H9 (cell line): ENCODE results near the gene PHLDB1. TPM values are rescaled to one million over a fixed set of nuclear protein-coding genes. Genes with fewer than 3 reads are reported as not detected.
"Not testable (repeated sequence)": the region's sequence is repeated elsewhere in the genome, so short reads cannot be mapped to it uniquely, and the experiment has no call there.

Experiments
- DNase-seq: peaks from one replicate; pipeline ENCODE4 v3.0.0-alpha.2; 2017
- H2AFZ ChIP-seq: one replicate; pipeline ENCODE4 v1.6.1; 2013; ENCODE audit warnings: mild to moderate bottlenecking, low read length, control low read depth, moderate library complexity
- H2AK5ac ChIP-seq: 2 replicates; pipeline ENCODE4 v1.6.1; 2013; ENCODE audit warnings: low read length, control low read depth, mixed read lengths; ENCODE audit not compliant: insufficient read length
- H2BK120ac ChIP-seq: one replicate; pipeline ENCODE4 v1.6.1; 2013; ENCODE audit warnings: low read depth, mild to moderate bottlenecking, low read length, control low read depth, inconsistent platforms; ENCODE audit not compliant: poor library complexity, severe bottlenecking
- H2BK12ac ChIP-seq: 2 replicates; pipeline ENCODE4 v1.6.1; 2013; ENCODE audit warnings: low read length, control low read depth, mixed read lengths, low read depth; ENCODE audit not compliant: insufficient read length
- H2BK15ac ChIP-seq: 2 replicates; pipeline ENCODE4 v1.6.1; 2013; ENCODE audit warnings: low read depth, low read length, control low read depth
- H2BK20ac ChIP-seq: one replicate; pipeline ENCODE4 v1.6.1; 2013; ENCODE audit warnings: low read depth, mild to moderate bottlenecking, low read length, control low read depth, inconsistent platforms; ENCODE audit not compliant: poor library complexity, severe bottlenecking
- H2BK5ac ChIP-seq: 2 replicates; pipeline ENCODE4 v1.6.1; 2013; ENCODE audit warnings: low read length, control low read depth, mixed read lengths; ENCODE audit not compliant: insufficient read length
- H3K14ac ChIP-seq: 2 replicates; pipeline ENCODE4 v1.6.1; 2013; ENCODE audit warnings: low read length, control low read depth; ENCODE audit not compliant: insufficient read depth
- H3K18ac ChIP-seq: 2 replicates; pipeline ENCODE4 v1.6.1; 2013; ENCODE audit warnings: low read depth, mild to moderate bottlenecking, mixed read lengths, low read length, control low read depth; ENCODE audit not compliant: insufficient read length
- H3K23ac ChIP-seq: 2 replicates; pipeline ENCODE4 v1.6.1; 2013; ENCODE audit warnings: low read length, control low read depth, mixed read lengths, low read depth; ENCODE audit not compliant: insufficient read length
- H3K23me2 ChIP-seq: 2 replicates; pipeline ENCODE4 v1.6.1; 2013; ENCODE audit warnings: low read depth, mild to moderate bottlenecking, mixed read lengths, low read length, control low read depth; ENCODE audit not compliant: insufficient read length, poor library complexity, severe bottlenecking
- H3K27ac ChIP-seq: 2 replicates; pipeline ENCODE4 v1.5.1; 2013; ENCODE audit warnings: low read length, control low read depth, mixed read lengths, low read depth; ENCODE audit not compliant: insufficient read length
- H3K27me3 ChIP-seq: 2 replicates; pipeline ENCODE4 v1.6.1; 2013; ENCODE audit warnings: low read length, control low read depth, inconsistent platforms; ENCODE audit not compliant: insufficient read depth
- H3K4ac ChIP-seq: 2 replicates; pipeline ENCODE4 v1.6.1; 2013; ENCODE audit warnings: low read depth, mild to moderate bottlenecking, control low read depth, inconsistent platforms, low read length, moderate library complexity
- H3K4me1 ChIP-seq: 2 replicates; pipeline ENCODE4 v1.6.1; 2013; ENCODE audit warnings: low read length, control low read depth, inconsistent platforms; ENCODE audit not compliant: insufficient read depth
- H3K4me2 ChIP-seq: 2 replicates; pipeline ENCODE4 v1.6.1; 2013; ENCODE audit warnings: low read length, control low read depth, mixed read lengths; ENCODE audit not compliant: insufficient read length, insufficient read depth
- H3K56ac ChIP-seq: 2 replicates; pipeline ENCODE4 v1.6.1; 2013; ENCODE audit warnings: low read depth, mild to moderate bottlenecking, mixed read lengths, low read length, control low read depth; ENCODE audit not compliant: insufficient read length
- H3K79me1 ChIP-seq: 2 replicates; pipeline ENCODE4 v1.6.1; 2013; ENCODE audit warnings: low read depth, mild to moderate bottlenecking, moderate library complexity, low read length, control low read depth, inconsistent platforms; ENCODE audit not compliant: insufficient read depth, poor library complexity, severe bottlenecking
- H3K79me2 ChIP-seq: 2 replicates; pipeline ENCODE4 v1.6.1; 2013; ENCODE audit warnings: low read length, control low read depth, inconsistent platforms; ENCODE audit not compliant: insufficient read depth
- H3K9ac ChIP-seq: 2 replicates; pipeline ENCODE4 v1.6.1; 2013; ENCODE audit warnings: low read length, control low read depth, mixed read lengths; ENCODE audit not compliant: insufficient read length; ENCODE audit errors: extremely low read depth
- H3K9me3 ChIP-seq: one replicate; pipeline ENCODE4 v1.6.1; 2013; ENCODE audit warnings: low read depth, low read length, inconsistent platforms; ENCODE audit not compliant: control insufficient read depth
- H3T11ph ChIP-seq: one replicate; pipeline ENCODE4 v1.6.1; 2013; ENCODE audit warnings: mild to moderate bottlenecking, low read length, control low read depth, inconsistent platforms
- H4K20me1 ChIP-seq: one replicate; pipeline ENCODE4 v1.6.1; 2013; ENCODE audit not compliant: control insufficient read depth, insufficient read length, insufficient read depth
- H4K5ac ChIP-seq: 2 replicates; pipeline ENCODE4 v1.6.1; 2013; ENCODE audit warnings: low read depth, mild to moderate bottlenecking, mixed read lengths, low read length, control low read depth; ENCODE audit not compliant: insufficient read length
- H4K8ac ChIP-seq: replicated peaks from 2 replicates; pipeline ENCODE4 v1.6.1; 2013; ENCODE audit warnings: low read length, control low read depth, mixed read lengths, low read depth; ENCODE audit not compliant: insufficient read length
- H4K91ac ChIP-seq: 2 replicates; pipeline ENCODE4 v1.6.1; 2013; ENCODE audit warnings: low read depth, mild to moderate bottlenecking, moderate library complexity, mixed read lengths, low read length, control low read depth; ENCODE audit not compliant: insufficient read length
- H3K27ac Mint-ChIP-seq, 3 experiments: 2 replicates in 2 of 3; 3 replicates in 1 of 3; pipeline ENCODE4 v1.8.0; 2020 to 2021; ENCODE audit warnings: mixed read lengths in 3 of 3, mild to moderate bottlenecking in 1 of 3, moderate library complexity in 1 of 3
- H3K27me3 Mint-ChIP-seq: 2 replicates; pipeline ENCODE4 v1.8.0; 2021; ENCODE audit warnings: low read depth, mild to moderate bottlenecking, moderate library complexity, mixed read lengths
- H3K36me3 Mint-ChIP-seq, 3 experiments: 2 replicates in 2 of 3; 3 replicates in 1 of 3; pipeline ENCODE4 v1.8.0; 2020 to 2021; ENCODE audit warnings: low read depth in 3 of 3, mixed read lengths in 3 of 3; ENCODE audit not compliant: insufficient read depth in 1 of 3
- H3K4me1 Mint-ChIP-seq, 2 experiments: 2 replicates each; pipeline ENCODE4 v1.8.0; 2020; ENCODE audit warnings: mixed read lengths in 2 of 2
- H3K4me3 Mint-ChIP-seq, 2 experiments: 2 replicates in 1 of 2; 3 replicates in 1 of 2; pipeline ENCODE4 v1.8.0; 2020 to 2021; ENCODE audit warnings: mild to moderate bottlenecking in 2 of 2, mixed read lengths in 2 of 2, moderate library complexity in 1 of 2
- H3K9me3 Mint-ChIP-seq, 2 experiments: 2 replicates in 1 of 2; 3 replicates in 1 of 2; pipeline ENCODE4 v1.8.0; 2020; ENCODE audit warnings: mild to moderate bottlenecking in 2 of 2, mixed read lengths in 2 of 2, moderate library complexity in 1 of 2
- WGBS: extraction: QIAGEN DNeasy Blood & Tissue Kit; methylation state at CpG from one replicate; pipeline ENCODE4 v1.1.7; 2013; ENCODE audit warnings: missing lambda C conversion rate, low lambda C conversion rate, mixed read lengths; ENCODE audit not compliant: insufficient read length; ENCODE audit errors: extremely low coverage; 5-methylcytosine and 5-hydroxymethylcytosine counted together
- total RNA-seq: library from RNA; stranded (reverse); gene quantifications from 2 replicates; pipeline ENCODE4 v1.2.1, GENCODE V29; 2021
- TF ChIP-seq, protein P1 (sequence below): fragments of 200-600 bp; sonication (generic); conservative IDR thresholded peaks from 3 replicates; pipeline ENCODE4 v1.8.0; 2021; ENCODE audit warnings: antibody characterized with exemption, mild to moderate bottlenecking

The PHLDB1 gene
- total RNA-seq, 1 experiment from 2014 or later, result 56.0 TPM

DNA sequence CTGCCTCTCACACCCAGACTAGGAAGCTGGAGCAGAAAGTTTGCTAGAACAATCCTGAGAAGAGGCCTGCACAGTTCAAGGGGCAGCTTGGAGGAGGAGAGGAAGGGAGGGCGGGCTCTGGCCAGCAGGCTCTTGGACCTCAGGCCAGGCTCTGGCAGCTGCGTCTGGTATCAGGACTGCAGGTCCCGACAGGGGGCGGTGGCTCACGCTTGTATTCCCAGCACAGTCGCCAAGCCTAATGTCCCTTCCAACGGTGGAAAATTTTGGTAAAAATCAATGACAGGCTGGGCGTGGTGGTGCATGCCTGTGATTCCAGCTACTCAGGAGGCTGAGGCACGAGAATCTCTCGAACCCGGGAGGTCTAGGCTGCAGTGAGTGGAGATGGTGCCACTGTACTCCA lies 71.5 kb downstream of the PHLDB1 start:
- not testable (repeated sequence) for H3K4ac ChIP-seq, H2BK15ac ChIP-seq, H3K9me3 ChIP-seq, H2BK120ac ChIP-seq, H2AFZ ChIP-seq, H2AK5ac ChIP-seq, H3K36me3 Mint-ChIP-seq, H3K4me2 ChIP-seq, H4K91ac ChIP-seq, H4K5ac ChIP-seq, H3K56ac ChIP-seq, H3T11ph ChIP-seq, H3K4me3 Mint-ChIP-seq, H2BK5ac ChIP-seq, H4K20me1 ChIP-seq, H3K23ac ChIP-seq, H4K8ac ChIP-seq, H3K4me1 Mint-ChIP-seq, H2BK20ac ChIP-seq, H3K27me3 ChIP-seq, H3K79me1 ChIP-seq, H3K27ac ChIP-seq, H3K9ac ChIP-seq, H3K18ac ChIP-seq, H3K4me1 ChIP-seq, H3K23me2 ChIP-seq, H3K79me2 ChIP-seq, H2BK12ac ChIP-seq, H3K14ac ChIP-seq, H3K27me3 Mint-ChIP-seq
- peak; percentile 84 for DNase-seq
- TF ChIP-seq, protein P1, sequence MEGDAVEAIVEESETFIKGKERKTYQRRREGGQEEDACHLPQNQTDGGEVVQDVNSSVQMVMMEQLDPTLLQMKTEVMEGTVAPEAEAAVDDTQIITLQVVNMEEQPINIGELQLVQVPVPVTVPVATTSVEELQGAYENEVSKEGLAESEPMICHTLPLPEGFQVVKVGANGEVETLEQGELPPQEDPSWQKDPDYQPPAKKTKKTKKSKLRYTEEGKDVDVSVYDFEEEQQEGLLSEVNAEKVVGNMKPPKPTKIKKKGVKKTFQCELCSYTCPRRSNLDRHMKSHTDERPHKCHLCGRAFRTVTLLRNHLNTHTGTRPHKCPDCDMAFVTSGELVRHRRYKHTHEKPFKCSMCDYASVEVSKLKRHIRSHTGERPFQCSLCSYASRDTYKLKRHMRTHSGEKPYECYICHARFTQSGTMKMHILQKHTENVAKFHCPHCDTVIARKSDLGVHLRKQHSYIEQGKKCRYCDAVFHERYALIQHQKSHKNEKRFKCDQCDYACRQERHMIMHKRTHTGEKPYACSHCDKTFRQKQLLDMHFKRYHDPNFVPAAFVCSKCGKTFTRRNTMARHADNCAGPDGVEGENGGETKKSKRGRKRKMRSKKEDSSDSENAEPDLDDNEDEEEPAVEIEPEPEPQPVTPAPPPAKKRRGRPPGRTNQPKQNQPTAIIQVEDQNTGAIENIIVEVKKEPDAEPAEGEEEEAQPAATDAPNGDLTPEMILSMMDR, result peak; percentile 54
- H3K27ac Mint-ChIP-seq, result peak overlapping the region in 2 of 3 experiments; percentile 32 to 39; a peak in 2 of 7 replicates
- WGBS, result no CpG with 5 or more reads among the region's 11 CpGs
- peaks cover 21 to 25% of the 10 kb centered on the region in 2 experiments for H3K9me3 Mint-ChIP-seq
